Measurements from ENCODE around the gene CEP250.

The CEP250 gene

DNA sequence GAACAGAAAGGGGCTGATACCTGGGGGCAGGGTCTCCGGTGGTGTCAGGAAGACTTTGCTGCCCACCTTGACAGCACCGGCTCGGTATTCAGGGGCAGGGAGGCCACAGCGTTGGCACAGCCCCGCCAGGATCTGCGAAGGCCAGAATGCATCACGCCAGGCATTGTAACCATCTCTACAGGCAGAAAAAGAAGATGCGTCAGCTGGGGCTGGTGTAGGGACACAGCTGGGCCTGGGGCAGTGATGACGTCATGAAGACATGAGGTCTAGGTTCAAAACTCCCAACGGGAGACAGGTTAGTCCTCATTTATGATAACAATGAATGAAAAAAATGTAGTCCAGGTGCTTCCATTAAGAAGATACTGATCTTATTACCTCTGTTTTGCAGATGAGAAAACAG is 108.4 kb downstream of the CEP250 start:
- DNase-seq: no peak

DNA sequence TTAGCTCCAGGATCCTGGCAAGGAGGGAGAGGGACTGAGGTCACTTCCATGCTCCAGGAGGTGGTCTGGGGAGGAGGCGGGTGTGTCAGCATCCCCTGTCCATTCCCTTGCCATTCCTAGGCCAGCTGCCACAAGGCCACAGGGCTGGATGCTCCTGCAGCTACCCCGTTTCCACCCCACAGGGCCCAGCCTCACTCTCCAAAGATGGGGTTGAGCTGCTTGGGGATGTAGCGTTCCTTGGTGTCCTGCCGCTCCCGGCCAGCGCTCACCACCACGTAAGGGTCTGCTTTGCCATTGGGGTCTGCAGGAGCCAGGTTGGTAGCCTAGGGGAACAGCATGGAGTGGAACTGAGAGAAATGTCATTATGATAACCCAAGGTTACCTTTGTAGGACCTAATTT is 109.5 kb downstream of the CEP250 start:
- no peak for DNase-seq

DNA sequence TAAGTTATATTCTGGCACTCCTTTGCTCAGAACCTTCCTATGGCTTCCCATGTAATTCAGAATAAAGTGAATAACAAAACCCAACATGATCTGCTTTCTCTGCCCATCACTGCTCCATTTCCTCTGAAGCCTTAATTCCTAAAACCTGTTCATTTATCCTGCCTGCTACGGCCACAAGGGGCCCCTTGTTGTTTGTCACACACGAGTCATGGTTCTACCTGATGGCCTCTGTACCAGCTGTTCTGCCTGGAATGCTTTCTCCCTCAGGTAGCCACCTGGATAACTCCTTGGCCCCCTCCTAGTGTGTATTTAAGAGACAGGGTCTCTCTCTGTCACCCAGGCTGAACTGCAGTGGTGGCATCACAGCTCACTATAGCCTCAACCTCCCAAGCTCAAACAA is 113.2 kb downstream of the CEP250 start:
- no peak for DNase-seq

All from activated CD4-positive, CD25-positive, alpha-beta regulatory T cell treated with anti-CD3 and anti-CD28 coated beads, Interleukin-2, amount 50 U/mL, for 72 hours (primary cell).